Stimulated activated CD4-positive, alpha-beta T cell treated with anti-CD3 and anti-CD28 coated beads, Interleukin-1b, Interleukin-23, amount 100 ng/mL, for 48 hours (primary cell): ENCODE data around the gene RIMS3.
A peak's percentile ranks its signal among the peaks of the same experiment; 100 is the strongest.

ENCODE experiments used
- DNase-seq: peaks from one replicate; pipeline ENCODE4 v3.0.0-alpha.2; 2020

Gene RIMS3

DNA sequence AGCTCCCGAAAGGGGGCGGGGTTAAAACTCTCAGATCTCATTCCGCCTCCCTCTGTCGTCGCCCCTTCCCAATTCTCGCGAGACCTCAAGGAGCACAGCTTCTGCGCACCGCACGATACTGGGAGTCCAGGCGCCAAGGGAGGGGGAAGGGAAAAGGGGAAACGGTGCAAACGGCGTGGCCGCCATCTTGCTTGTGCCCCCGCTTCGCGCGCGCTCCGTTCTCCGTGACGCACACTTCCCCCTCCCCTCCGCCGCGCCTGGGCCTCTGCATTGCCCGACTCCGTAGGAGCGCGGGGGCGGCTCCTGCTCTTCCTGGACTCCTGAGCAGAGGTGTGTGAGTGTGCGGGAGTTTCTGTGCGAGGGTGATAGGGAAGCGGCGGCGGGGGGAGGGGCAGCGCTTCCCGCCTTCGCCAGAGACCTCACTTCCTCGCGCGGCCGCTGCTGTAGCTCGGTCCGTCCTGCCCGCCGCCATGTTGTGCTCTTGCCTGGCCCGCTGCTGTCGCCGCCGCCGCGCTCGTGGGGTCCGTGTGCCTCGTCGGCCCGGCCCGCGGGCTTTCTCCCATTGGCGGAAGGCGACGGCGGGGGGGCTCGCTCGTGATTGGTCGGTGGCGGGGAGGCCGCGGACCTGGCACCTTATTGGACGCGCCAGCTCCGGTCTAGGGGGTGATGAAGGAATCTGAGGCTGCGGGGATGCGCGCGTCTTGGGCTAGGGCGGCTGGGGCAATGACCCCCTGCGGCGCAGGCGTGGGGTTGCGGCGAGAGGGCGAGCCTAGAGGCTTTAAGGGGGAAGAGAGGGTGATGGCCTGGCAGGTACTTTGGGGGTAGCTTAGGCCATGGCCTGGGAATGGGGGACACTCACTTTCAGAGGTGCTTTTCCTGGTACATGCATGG, 26.3 kb upstream of the RIMS3 start, which contains the start of gene NFYC:
Gene NFYC, plus strand, starts transcription at position 167 of the 891 bp plus-strand sequence. CDS start 47,140 bp downstream, outside the sequence.
- peak; percentile 98 for DNase-seq

- no peak for DNase-seq
Measured at GRCh38 chr1:40690771-40691537, 25.5 kb upstream of the RIMS3 start.

GRCh38 chr1:40689737-40690136, 24.3 kb upstream of the RIMS3 start:
- DNase-seq, result no peak

DNA sequence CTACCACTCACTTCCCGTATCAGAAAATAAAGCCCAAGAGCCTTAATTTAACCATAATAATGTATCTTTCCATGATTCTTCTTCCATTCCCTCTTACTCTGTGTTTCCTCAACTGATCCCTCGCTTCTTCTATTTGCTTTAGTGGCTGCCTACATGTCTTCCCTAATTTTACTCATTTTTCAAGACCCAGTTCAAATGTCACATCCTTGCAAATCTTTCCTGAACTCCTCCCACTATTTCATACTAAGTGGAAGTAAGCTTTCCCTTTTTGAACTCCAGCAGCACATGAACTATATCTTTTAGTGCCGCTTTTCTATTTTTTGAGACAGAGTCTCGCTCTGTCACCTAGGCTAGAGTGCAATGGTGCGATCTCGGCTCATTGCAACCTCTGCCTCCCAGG, 22.2 kb upstream of the RIMS3 start:
- DNase-seq, result no peak

- no peak for DNase-seq
Measured at GRCh38 chr1:40687059-40687458, 21.6 kb upstream of the RIMS3 start.

DNA sequence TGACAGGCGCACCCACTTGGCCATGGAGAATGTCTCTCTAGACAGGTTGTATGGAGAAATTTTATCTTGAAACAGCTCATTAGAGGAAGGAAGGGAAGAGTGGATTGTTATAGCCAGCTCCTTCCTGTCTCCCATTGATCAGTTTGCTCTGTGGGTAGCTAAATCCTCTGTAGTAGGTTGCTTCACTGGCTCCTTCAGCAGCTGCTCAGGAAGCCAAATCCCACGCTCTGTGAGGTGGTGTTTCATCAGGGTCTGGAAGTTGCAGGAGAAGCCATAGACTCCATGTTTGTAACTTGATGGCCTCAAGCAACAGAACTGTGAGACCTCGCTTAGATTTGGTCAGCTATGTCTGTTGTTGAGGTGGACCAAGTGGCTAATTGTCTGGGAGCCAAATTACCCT, 19.2 kb upstream of the RIMS3 start:
- no peak for DNase-seq

DNA sequence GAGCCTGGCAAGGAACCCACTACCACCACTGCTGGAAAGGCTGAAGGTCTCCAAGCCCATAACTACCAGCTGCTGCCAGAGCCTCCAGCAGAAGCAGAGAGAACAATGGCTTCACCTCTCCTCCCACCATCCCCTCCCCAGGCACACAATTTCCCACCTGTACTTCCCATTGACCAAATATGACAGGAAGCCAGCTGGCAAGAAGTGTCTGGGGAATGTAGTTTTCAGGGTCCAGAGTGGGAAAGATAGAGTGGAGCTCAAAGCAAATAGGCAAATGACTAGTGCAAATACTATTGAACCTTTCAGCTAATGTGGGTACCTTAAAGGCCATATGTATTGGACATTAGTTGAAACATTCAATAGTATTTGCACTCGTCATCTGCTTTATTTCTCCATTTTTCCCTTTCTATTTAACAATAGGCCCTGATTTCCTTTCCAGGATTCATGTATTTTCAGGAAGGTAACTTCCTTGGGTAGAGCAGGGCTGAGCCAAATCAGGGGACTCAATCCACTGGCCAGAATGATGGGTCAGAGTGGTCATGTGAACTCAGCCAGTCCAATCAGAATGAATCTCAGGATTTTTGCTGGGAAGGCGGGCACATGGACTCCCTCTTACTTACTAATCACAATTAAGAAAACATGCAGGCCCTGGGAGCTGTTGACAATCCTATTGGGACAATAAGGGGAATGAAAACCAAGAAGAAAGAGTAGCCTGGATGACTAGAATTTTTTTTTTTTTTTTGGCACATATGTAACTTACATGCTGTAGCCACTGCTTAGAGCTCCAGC, 13.9 kb upstream of the RIMS3 start:
- DNase-seq, result no peak

GRCh38 chr1:40676501-40676900, 11.0 kb upstream of the RIMS3 start:
- no peak for DNase-seq

GRCh38 chr1:40673452-40673851, 8.0 kb upstream of the RIMS3 start:
- DNase-seq, result no peak

GRCh38 chr1:40668769-40669525, 3.5 kb upstream of the RIMS3 start:
- peak; percentile 83 for DNase-seq

GRCh38 chr1:40664791-40665190, 691 bp downstream of the RIMS3 start:
- DNase-seq, result no peak

- DNase-seq, result no peak
Measured at GRCh38 chr1:40664167-40664537, 1.3 kb downstream of the RIMS3 start.

DNA sequence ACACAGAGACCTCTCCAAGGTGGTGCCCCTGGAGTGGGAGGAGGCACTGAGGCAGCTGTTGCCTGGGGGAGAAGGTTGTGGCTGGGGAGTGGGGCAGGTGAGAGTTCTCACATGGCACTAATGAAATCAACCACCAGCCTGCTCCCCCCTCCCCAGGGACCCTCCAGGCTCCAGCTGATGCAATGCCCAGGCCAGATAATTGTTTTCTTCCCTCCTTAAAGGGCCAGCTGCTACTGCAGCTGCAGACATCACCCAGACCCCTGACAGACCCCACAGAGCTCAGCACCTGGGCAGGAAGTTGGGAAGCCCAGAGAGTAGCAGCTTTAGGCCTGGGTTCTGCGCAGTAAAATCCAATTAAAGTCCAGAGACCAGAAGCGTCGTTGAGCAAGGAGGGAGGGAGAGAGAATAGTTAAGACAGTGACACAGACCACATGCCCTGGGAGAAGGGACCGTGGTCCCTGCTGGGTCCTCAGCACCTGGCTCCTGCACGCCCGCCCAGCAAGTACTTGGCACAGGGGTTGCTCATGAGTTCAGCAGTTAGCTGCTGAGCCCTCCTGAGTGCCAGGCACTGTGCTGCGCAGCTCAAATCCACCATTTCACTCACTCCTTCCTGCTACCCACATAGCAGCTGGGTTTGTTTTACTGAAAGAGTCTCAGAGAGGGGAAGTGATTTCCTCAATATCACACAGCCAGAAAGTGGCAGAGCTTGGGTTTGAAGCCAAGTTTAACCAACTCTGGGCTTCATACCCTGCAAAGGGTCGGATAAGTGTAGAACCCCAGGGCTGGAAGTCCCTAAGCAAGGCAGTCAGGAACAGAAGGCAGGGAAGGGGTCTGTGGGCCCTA, 1.9 kb downstream of the RIMS3 start:
- no peak for DNase-seq

DNA sequence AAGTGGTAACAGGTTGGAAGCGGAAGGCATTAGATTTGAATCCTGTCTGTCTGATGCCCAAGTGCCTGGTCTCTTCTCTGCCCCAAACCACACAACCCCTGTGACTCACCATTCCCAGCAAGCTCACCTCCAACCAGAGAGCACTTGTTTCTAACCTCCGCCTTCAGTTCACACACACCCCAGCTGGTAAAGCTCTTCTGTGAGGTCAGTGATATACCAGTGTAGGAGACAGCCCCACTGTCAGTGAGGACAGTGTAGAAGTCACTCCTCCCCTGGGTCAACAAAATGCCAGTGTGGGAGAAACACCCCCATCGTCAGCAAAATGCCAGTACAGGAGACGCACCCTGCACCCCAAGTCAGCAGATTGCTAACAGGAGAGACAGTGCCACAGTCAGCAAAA, 2.6 kb downstream of the RIMS3 start:
- DNase-seq, result peak; percentile 41

GRCh38 chr1:40662151-40662550, 3.3 kb downstream of the RIMS3 start:
- DNase-seq, result no peak

DNA sequence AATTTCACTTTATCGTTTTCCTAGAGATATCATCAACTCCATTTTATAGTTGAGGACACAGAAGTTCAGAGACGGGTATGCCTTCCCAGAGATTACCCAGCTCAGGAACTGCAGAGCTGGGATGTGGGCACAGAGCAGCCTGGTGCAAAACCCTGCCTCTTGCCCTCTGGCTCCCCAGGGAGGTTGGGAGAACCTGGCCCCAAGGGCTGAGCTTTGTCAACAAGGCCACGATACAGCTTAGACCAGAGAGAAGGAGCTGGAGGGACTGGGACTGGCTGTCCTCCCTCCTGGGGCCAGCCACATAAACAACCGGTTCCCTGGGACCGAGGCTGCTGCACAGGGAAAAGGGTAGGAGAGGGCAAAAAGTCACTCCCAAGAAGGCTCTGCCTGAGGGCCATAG, 3.8 kb downstream of the RIMS3 start:
- no peak for DNase-seq

DNA sequence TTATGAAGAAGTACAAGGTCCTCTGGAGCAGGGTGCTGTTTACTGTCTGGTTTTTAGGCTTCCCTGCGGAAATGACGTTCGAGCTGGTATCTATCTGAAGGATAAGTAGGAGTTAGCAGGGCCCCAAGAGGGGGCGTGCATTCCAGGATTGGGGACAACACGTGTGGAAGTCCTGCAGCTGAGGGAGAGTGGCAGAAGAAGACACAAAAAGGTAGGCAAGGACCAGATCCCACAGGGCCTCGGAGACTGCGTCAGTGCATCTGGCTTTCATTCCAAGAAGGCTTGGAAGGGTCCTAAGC, 5.9 kb downstream of the RIMS3 start:
- no peak for DNase-seq

DNA sequence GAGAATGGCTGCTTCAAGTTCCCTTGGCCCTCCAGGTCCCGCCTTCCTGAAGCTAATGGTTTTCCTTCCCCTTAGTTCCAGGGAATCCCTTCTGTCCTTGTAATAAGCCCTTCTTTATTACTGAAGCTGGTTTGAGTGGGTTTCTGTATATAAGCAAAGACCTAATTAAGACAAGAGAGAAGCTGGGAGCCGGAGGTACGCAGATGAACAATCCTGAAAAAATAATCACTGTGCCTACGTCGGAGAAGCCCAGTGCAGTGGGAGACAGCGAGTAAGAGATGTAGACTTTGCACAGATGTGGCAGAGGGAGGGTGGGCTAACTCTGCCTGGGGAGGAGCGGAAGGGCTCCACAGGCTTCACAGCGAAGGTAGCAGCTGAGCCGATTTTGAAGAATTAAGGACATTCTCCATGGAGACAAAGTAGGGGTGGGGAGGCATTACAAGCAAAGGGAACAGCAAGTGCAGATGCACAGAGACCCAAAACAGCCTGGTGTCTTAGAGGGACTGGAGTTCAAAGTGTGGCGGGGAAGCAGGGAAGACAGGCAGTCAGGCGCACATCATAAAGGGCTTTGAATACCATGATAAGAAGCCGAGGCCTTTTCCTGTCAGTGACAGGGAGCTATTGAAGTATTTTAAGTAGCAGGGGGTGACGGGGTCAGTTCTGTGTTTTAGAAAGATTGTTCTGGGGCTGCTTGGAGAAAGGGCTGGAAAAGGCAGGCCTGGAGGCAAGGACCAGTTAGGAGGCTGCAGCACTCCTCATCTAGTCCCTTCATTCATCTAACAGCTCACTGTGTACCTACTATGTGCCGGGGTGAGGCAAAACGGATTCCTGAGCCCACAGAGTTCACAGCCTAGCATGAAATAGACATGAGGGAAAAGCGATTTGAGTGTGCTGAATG, 6.5 kb downstream of the RIMS3 start:
- no peak for DNase-seq

- no peak for DNase-seq
Measured at GRCh38 chr1:40657046-40657445, 8.4 kb downstream of the RIMS3 start.

GRCh38 chr1:40653851-40654537, 11.5 kb downstream of the RIMS3 start:
- DNase-seq, result no peak
